HG03025 (cell line): ENCODE measurements around the gene SYT15.
"Not testable (repeated sequence)": the region's sequence is repeated elsewhere in the genome, so short reads cannot be mapped to it uniquely, and the experiment has no call there.

Experiments
- ATAC-seq: cut with Tn5 transposase; IDR thresholded peaks from one replicate; pipeline ENCODE4 v1.9.1; 2021; ENCODE audit warnings: mild to moderate bottlenecking, moderate library complexity; ENCODE audit not compliant: unreplicated experiment, low FRiP score

The SYT15 gene

GRCh38 chr10:46555713-46556514 lies 23.0 kb upstream of the SYT15 start:
- no peak for ATAC-seq

DNA sequence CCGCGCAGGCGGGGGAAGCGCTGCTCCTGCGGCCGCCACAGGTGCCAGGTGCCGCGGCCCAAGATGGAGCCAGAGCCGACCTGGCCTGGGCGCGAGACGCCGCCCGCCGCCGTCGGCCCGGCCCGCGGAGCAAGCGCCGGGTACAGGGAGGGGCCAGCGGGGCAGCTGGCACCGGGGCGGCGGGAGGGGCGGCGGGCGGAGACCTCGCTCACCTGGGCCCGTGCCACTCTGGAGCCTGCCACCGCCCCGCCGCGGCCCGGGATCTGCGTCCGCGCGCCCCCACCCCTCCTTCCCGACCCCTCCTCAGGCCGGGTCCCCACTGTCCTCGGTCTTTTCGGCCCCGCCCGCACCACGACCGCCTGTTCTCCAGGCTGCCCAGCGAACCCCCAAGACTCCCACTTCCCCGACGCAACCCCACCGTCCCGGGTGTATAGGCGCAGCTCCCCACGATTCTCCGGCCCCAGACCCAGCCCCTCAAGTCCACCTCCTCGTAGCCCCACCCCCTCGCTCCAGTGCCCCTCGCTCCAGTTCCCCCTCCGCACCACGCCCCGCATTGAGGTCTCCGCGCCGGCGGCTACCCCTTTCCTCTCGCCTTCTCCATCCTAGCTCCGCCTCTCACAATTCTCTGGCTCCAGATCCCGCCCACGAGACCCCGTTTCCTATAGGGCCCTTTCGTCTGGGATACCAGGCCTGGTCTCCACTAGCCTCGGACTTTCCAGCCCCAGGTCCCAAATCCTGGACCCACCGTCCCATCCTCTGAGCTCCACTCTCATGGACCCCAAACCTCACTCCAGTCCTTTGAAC lies 22.2 kb upstream of the SYT15 start, which contains the start of gene GPRIN2:
Gene GPRIN2 (minus strand): TSS at position 144 of the 804 bp plus-strand sequence. CDS start 5,922 bp downstream, outside the sequence.
- no peak for ATAC-seq

- ATAC-seq, result no peak
Observed at GRCh38 chr10:46557319-46558121, 21.4 kb upstream of the SYT15 start.

DNA sequence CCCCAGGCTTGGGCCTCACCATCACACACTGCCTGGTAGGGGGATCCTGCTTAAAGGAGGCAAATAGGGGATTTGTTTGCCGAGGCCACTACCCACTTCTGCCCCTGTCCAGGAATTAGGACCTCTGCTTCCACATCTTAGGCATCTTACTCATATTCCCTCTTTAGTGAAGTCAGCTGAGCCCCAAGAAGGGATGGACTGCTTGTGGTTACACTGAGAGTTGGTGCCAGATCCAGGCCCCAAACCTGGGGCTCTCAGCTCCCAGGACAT lies 20.9 kb upstream of the SYT15 start:
- no peak for ATAC-seq

GRCh38 chr10:46558392-46559185 lies 20.3 kb upstream of the SYT15 start:
- ATAC-seq, result no peak

DNA sequence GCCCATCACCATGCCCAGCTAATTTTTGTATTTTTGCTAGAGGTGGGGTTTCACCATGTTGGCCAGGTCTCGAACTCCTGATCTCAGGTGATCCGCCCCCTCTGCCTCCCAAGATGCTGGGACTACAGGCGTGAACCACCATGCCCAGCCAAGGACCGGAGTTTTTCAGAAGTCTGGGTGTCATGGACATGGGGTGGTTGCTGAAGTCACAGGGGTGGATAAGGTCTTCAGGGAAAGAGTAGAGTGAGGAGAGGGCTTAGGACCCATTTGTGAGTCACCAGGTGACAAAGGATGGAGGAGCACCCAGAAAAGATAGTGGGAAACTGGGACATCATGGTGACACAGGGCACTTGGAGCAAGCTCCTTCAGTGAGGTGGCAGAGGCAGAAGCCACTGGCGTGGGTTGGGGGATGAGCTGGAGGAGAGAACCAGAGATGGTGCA lies 19.7 kb upstream of the SYT15 start:
- ATAC-seq, result no peak

DNA sequence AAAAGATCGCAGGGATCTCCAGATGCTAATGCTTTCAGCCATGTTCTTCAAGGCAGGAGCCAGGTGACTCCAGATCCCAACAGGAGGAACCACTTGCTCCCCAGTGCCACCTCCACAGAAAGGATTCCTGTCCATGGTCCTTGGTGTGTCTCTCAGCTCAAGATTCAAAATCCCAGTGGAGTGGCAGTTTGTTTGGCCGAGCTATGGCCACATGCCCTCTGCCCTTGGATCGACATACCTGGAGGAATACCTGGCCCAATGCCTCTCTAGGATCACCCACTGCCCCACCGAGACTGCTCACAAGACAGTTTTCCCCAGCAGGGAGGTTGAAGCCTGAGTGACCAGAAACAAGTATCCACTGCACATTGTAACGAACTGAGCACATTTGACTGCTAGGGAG lies 18.5 kb upstream of the SYT15 start:
- no peak for ATAC-seq

GRCh38 chr10:46560952-46561351 lies 18.0 kb upstream of the SYT15 start:
- ATAC-seq, result no peak

- not testable (repeated sequence) for ATAC-seq
Observed at GRCh38 chr10:46565591-46566332, 13.2 kb upstream of the SYT15 start.

GRCh38 chr10:46567151-46567550 lies 11.8 kb upstream of the SYT15 start:
- not testable (repeated sequence) for ATAC-seq

GRCh38 chr10:46570655-46571054 lies 8.3 kb upstream of the SYT15 start:
- ATAC-seq, result not testable (repeated sequence)

DNA sequence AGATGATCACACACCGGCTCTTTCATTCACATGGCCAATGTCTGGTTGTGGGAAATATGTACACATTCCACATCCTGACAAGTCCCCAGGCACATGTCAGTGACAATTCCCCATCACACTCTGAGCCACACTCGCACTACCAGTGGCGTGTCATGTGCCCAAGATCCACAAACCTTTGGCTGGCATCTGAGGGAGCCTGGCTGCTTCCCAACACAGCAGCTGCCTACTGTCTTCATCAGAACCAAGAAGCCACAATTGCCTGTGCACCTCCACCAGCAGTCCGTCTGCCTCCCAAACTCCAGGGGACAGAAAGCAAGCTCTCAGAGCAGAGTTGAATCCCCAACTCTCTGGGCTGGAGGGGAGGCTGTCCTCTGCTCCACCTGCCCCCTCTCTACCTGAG lies 6.2 kb upstream of the SYT15 start:
- ATAC-seq, result not testable (repeated sequence)

GRCh38 chr10:46573314-46573713 lies 5.6 kb upstream of the SYT15 start:
- ATAC-seq, result not testable (repeated sequence)

DNA sequence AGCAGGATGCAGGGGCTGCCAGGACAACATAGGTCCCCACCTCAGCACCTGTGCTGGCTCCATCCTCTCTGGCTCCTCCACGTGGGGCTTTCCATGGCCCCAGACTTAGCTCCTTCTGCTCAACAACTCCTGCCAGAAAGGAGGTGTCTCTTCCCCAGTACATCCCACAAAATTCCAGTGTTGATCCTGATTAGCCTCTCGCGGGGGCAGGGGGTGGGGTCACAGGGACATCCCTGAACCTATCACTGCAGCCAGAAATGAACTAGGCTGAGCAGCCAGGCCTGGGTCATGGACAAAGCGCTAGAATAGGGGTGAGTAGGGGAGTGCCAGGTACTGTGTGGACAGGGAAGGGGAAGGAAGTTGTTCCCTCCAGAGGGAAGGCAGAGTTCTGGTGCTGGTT lies 5.0 kb upstream of the SYT15 start:
- ATAC-seq, result not testable (repeated sequence)

GRCh38 chr10:46577624-46578473 lies 1.1 kb upstream of the SYT15 start:
- not testable (repeated sequence) for ATAC-seq

GRCh38 chr10:46579378-46579777 lies 450 bp downstream of the SYT15 start:
- not testable (repeated sequence) for ATAC-seq

GRCh38 chr10:46581997-46582396 lies 3.1 kb downstream of the SYT15 start:
- not testable (repeated sequence) for ATAC-seq

GRCh38 chr10:46582568-46582967 lies 3.6 kb downstream of the SYT15 start:
- ATAC-seq, result not testable (repeated sequence)
